SK-N-SH (cell line): ENCODE data around the gene SLC8A2. TPM values are rescaled to one million over a fixed set of nuclear protein-coding genes. Genes with fewer than 3 reads are reported as not detected.

Source experiments
- CTCF ChIA-PET: fragments of 300-600, 350-600 bp; formaldehyde crosslinking; extraction: SDS; loops from one replicate; lab custom pipeline; 2021; lab: Yijun Ruan, JAX
- POLR2A ChIA-PET: fragments of 350-600 bp; sonication (Branson Sonifier 250); formaldehyde crosslinking; extraction: SDS; loops from one replicate; lab custom pipeline; 2020; ENCODE audit warnings: antibody characterized with exemption, inconsistent platforms; lab: Yijun Ruan, JAX
- DNase-seq: peaks from one replicate; pipeline ENCODE4 v3.0.0; 2012
- H2AFZ ChIP-seq: fragments of 200-600 bp; sonication (generic); 2 replicates; pipeline ENCODE4 v1.8.1; 2016; ENCODE audit warnings: antibody characterized with exemption, mild to moderate bottlenecking, low read depth
- H3F3A ChIP-seq: fragments of 200-600 bp; sonication (generic); replicated peaks from 2 replicates; pipeline ENCODE3; 2016; ENCODE audit warnings: antibody characterized with exemption, mild to moderate bottlenecking; ENCODE audit not compliant: insufficient read depth
- H3K27ac ChIP-seq, 2 experiments: fragments of 200-500 bp in 1 of 2; fragments of 200-600 bp in 1 of 2; sonication (Bioruptor generic) in 1 of 2; sonication (generic), shearing (Covaris generic) in 1 of 2; 2 replicates each; pipeline versions ENCODE4 v1.5.1 to v1.6.1; 2014 to 2016; ENCODE audit warnings: low read depth in 2 of 2, inconsistent platforms in 1 of 2, low read length in 1 of 2, mild to moderate bottlenecking in 1 of 2, mixed read lengths in 1 of 2
- H3K27me3 ChIP-seq: fragments of 200-600 bp; sonication (generic), shearing (Covaris generic); 2 replicates; pipeline ENCODE4 v1.6.1; 2016; ENCODE audit warnings: mixed run types; ENCODE audit not compliant: insufficient read depth
- H3K36me3 ChIP-seq, 2 experiments: fragments of 200-500 bp in 1 of 2; fragments of 200-600 bp in 1 of 2; sonication (Bioruptor generic) in 1 of 2; sonication (generic) in 1 of 2; replicated peaks in 1 of 2; 2 replicates each; pipeline versions ENCODE3 to v1.5.1; 2014 to 2016; ENCODE audit warnings: low read length in 1 of 2, mild to moderate bottlenecking in 1 of 2; ENCODE audit not compliant: insufficient read depth in 2 of 2, control insufficient read depth in 1 of 2
- H3K4me1 ChIP-seq, 2 experiments: fragments of 200-500 bp in 1 of 2; fragments of 200-600 bp in 1 of 2; sonication (Bioruptor generic) in 1 of 2; sonication (generic), shearing (Covaris generic) in 1 of 2; 2 replicates each; pipeline versions ENCODE4 v1.5.1 to v1.6.1; 2014 to 2016; ENCODE audit warnings: low read depth in 1 of 2, low read length in 1 of 2, mixed run types in 1 of 2; ENCODE audit not compliant: insufficient read depth in 2 of 2, control insufficient read depth in 1 of 2
- H3K4me2 ChIP-seq: fragments of 200-600 bp; sonication (generic), shearing (Covaris generic); 2 replicates; pipeline ENCODE4 v1.6.1; 2017; ENCODE audit warnings: mixed run types
- H3K4me3 ChIP-seq, 2 experiments: fragments of 200-500 bp in 1 of 2; fragments of 200-600 bp in 1 of 2; sonication (Bioruptor generic) in 1 of 2; sonication (generic), shearing (Covaris generic) in 1 of 2; 2 replicates each; pipeline versions ENCODE4 v1.5.1 to v1.8.1; 2014 to 2016; ENCODE audit warnings: low read depth in 2 of 2, inconsistent platforms in 1 of 2, low read length in 1 of 2, mild to moderate bottlenecking in 1 of 2, mixed read lengths in 1 of 2, moderate library complexity in 1 of 2
- H3K79me2 ChIP-seq: fragments of 200-600 bp; sonication (generic); 2 replicates; pipeline ENCODE4 v1.8.1; 2017; ENCODE audit warnings: mild to moderate bottlenecking; ENCODE audit not compliant: insufficient read depth
- H3K9ac ChIP-seq: fragments of 200-600 bp; sonication (generic); 2 replicates; pipeline ENCODE4 v1.6.1; 2017; ENCODE audit warnings: mixed run types
- H3K9me2 ChIP-seq: fragments of 200-600 bp; sonication (generic); 2 replicates; pipeline ENCODE4 v1.6.1; 2017; ENCODE audit warnings: mixed run types
- H3K9me3 ChIP-seq: fragments of 200-600 bp; sonication (generic); 2 replicates; pipeline ENCODE4 v1.6.1; 2017; ENCODE audit warnings: mixed run types, mild to moderate bottlenecking, moderate library complexity
- H4K20me1 ChIP-seq: fragments of 200-600 bp; sonication (generic); 2 replicates; pipeline ENCODE4 v1.6.1; 2017; ENCODE audit warnings: mild to moderate bottlenecking, mixed run types; ENCODE audit not compliant: insufficient read depth
- CHD2 ChIP-seq: fragments of 150-350 bp; IDR thresholded peaks from 2 replicates; pipeline ENCODE4 v1.6.1; 2018; ENCODE audit warnings: low read length; ENCODE audit not compliant: partially characterized antibody
- EP300 ChIP-seq, 2 experiments: IDR thresholded peaks; 2 replicates each; pipeline versions ENCODE4 v1.4.0 to v1.6.1; 2012; ENCODE audit warnings: borderline replicate concordance in 1 of 2, low read depth in 1 of 2, low read length in 1 of 2
- EZH2phosphoT487 ChIP-seq: fragments of 200-600 bp; sonication (generic); IDR thresholded peaks from 2 replicates; pipeline ENCODE4 v1.6.1; 2017; ENCODE audit warnings: low read depth, mixed run types, mild to moderate bottlenecking, antibody characterized with exemption, moderate library complexity, borderline replicate concordance
- FOSL2 ChIP-seq: IDR thresholded peaks from 2 replicates; pipeline ENCODE4 v1.4.0; 2012; ENCODE audit warnings: low read depth, mild to moderate bottlenecking, moderate library complexity, borderline replicate concordance
- FOXJ3 ChIP-seq: sonication (generic); formaldehyde crosslinking; IDR thresholded peaks from 2 replicates; pipeline ENCODE4 v1.5.1; 2020; ENCODE audit warnings: mild to moderate bottlenecking, missing genetic modification reagents
- GATA2 ChIP-seq: sonication (generic); formaldehyde crosslinking; IDR thresholded peaks from 2 replicates; pipeline ENCODE4 v1.5.0; 2020; ENCODE audit warnings: mild to moderate bottlenecking, missing genetic modification reagents
- MXI1 ChIP-seq: IDR thresholded peaks from 2 replicates; pipeline ENCODE4 v1.6.1; 2012; ENCODE audit warnings: mild to moderate bottlenecking, low read depth, low read length, improper control_type of control experiment
- POLR2AphosphoS5 ChIP-seq: IDR thresholded peaks from 2 replicates; pipeline ENCODE4 v1.6.1; 2012; ENCODE audit warnings: low read depth, low read length
- RAD21 ChIP-seq: IDR thresholded peaks from 2 replicates; pipeline ENCODE4 v1.6.1; 2012; ENCODE audit warnings: mild to moderate bottlenecking, low read length
- RCOR1 ChIP-seq: fragments of 150-350 bp; IDR thresholded peaks from 2 replicates; pipeline ENCODE4 v1.6.1; 2017; ENCODE audit warnings: antibody characterized with exemption, low read length
- SIN3A ChIP-seq: IDR thresholded peaks from 2 replicates; pipeline ENCODE4 v1.6.1; 2012; ENCODE audit warnings: low read depth, mild to moderate bottlenecking, low read length, moderate library complexity, borderline replicate concordance
- SMC3 ChIP-seq: IDR thresholded peaks from 2 replicates; pipeline ENCODE4 v1.6.1; 2012; ENCODE audit warnings: low read depth, low read length, improper control_type of control experiment
- TEAD4 ChIP-seq: IDR thresholded peaks from 2 replicates; pipeline ENCODE4 v1.4.0; 2012; ENCODE audit warnings: mild to moderate bottlenecking, borderline replicate concordance; ENCODE audit not compliant: insufficient read depth
- WGBS: methylation state at CpG from one replicate; pipeline ENCODE4 v1.1.6; 2017; ENCODE audit warnings: low lambda C conversion rate; 5-methylcytosine and 5-hydroxymethylcytosine counted together
- polyA plus RNA-seq, 3 experiments: library from polyadenylated mRNA; depleted of rRNA; stranded (reverse); fragments of >200 nt; gene quantifications; 2 replicates each; pipeline ENCODE4 v1.2.3, GENCODE V29; 2012
- TF ChIP-seq, protein P1 (sequence below): fragments of 200-600 bp; sonication (generic); IDR thresholded peaks from 2 replicates; pipeline ENCODE4 v1.6.1; 2017; ENCODE audit warnings: antibody characterized with exemption, mild to moderate bottlenecking, moderate library complexity
- TF ChIP-seq, protein P2 (sequence below): IDR thresholded peaks from 2 replicates; pipeline ENCODE4 v1.4.0; 2012; ENCODE audit warnings: low read depth, borderline replicate concordance

The SLC8A2 gene
- polyA plus RNA-seq, 1 of the 3 experiments (the other 2 are of a cell fraction): 0.58 TPM

DNA sequence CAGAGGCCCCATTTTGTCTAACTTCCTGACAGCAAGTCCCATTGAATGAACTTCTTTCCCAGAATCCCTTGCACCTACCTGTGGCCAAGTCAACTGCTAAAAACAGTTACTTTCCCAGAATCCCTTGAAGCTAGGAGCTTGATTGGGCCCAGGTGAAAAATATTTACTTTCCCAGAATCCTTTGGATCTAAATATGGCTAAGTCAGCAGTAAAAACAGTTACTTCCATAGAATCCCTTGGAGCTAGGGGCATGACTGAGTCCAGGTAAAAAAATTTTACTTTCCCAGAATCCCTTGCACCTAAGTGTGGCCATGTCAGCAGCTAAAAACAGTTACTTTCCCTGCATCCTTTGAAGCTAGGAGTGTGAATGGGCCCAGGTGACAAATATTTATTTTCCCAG lies 39.2 kb downstream of the SLC8A2 start:
- Histone ChIP-seq H3K36me3 (no peaks in the 10 kb centered on the region), H4K20me1 (no peaks in the 10 kb centered on the region), H3K9ac (no peak overlapping the region), H3K9me2 (no peaks in the 10 kb centered on the region), H3K4me2 (no peak overlapping the region), H3K27ac (no peak overlapping the region), H3K79me2 (no peaks in the 10 kb centered on the region), H3K4me3 (no peak overlapping the region), H2AFZ (no peak overlapping the region), H3K27me3 (no peaks in the 10 kb centered on the region), H3F3A (peaks cover 6% of the 10 kb centered on the region), H3K4me1 (peaks cover 4 to 10% of the 10 kb centered on the region in 2 experiments; a peak in 2 of 4 replicates), H3K9me3 (no peaks in the 10 kb centered on the region)
- TF ChIP-seq RCOR1 (no peak), TEAD4 (no peak), RAD21 (no peak), SIN3A (no peak), EP300 (IDR thresholded peaks at IDR 0.05; ENCODE audit: borderline replicate concordance in 1 of 2, low read depth in 1 of 2, low read length in 1 of 2) (no peak), EZH2phosphoT487 (no peak), FOXJ3 (CRISPR knock-in tag) (no peak)
- TF ChIP-seq, protein P1, sequence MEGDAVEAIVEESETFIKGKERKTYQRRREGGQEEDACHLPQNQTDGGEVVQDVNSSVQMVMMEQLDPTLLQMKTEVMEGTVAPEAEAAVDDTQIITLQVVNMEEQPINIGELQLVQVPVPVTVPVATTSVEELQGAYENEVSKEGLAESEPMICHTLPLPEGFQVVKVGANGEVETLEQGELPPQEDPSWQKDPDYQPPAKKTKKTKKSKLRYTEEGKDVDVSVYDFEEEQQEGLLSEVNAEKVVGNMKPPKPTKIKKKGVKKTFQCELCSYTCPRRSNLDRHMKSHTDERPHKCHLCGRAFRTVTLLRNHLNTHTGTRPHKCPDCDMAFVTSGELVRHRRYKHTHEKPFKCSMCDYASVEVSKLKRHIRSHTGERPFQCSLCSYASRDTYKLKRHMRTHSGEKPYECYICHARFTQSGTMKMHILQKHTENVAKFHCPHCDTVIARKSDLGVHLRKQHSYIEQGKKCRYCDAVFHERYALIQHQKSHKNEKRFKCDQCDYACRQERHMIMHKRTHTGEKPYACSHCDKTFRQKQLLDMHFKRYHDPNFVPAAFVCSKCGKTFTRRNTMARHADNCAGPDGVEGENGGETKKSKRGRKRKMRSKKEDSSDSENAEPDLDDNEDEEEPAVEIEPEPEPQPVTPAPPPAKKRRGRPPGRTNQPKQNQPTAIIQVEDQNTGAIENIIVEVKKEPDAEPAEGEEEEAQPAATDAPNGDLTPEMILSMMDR: no peak
- ChIA-PET CTCF (interaction anchor here (0.7 to 9.3 kb wide), 10 partner anchors 15 to 274 kb away, joined by 3 to 168 read pairs (median 8); partner anchors contain the start of genes KPTN and NAPA), POLR2A (no interaction called here)
- DNase-seq: no peak

DNA sequence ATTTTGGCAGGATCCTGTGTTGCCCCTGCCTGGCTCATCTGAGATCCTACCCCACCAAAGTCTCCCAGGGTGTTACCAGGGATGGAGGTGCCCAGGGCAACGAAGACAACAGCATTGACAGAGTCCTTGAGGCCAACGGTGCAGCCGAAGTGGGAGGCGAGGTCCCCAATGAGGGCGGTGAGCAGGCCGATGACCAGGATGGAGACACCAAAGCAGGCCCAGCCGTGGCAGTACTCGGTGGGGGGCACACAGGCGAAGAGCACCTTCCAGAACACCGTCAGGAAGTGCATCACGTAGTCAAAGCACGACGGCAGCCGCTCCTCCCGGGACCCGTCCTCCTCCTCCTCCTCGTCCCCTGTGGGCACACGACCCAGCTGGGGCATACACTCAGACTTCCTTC lies 39.6 kb downstream of the SLC8A2 start:
- H3K27ac ChIP-seq: no peak overlapping the region
- WGBS: 89% methylated on average over 18 of the region's 18 CpGs
- H3K4me2 ChIP-seq: no peak overlapping the region
- H3K4me1 ChIP-seq: peaks cover 4 to 12% of the 10 kb centered on the region in 2 experiments; a peak in 2 of 4 replicates
- no peak for DNase-seq
- no peaks in the 10 kb centered on the region for H3K9me3 ChIP-seq
- no peaks in the 10 kb centered on the region for H3K79me2 ChIP-seq
- no peaks in the 10 kb centered on the region for H4K20me1 ChIP-seq
- TF ChIP-seq SMC3 (no peak), EP300 (IDR thresholded peaks at IDR 0.05; ENCODE audit: borderline replicate concordance in 1 of 2, low read depth in 1 of 2, low read length in 1 of 2) (no peak), MXI1 (no peak), FOSL2 (no peak), POLR2AphosphoS5 (no peak), FOXJ3 (CRISPR knock-in tag) (no peak), GATA2 (CRISPR knock-in tag) (no peak), CHD2 (no peak)
- TF ChIP-seq, protein P2, sequence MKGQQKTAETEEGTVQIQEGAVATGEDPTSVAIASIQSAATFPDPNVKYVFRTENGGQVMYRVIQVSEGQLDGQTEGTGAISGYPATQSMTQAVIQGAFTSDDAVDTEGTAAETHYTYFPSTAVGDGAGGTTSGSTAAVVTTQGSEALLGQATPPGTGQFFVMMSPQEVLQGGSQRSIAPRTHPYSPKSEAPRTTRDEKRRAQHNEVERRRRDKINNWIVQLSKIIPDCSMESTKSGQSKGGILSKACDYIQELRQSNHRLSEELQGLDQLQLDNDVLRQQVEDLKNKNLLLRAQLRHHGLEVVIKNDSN: no peak
- no peak overlapping the region for H3K4me3 ChIP-seq
- H2AFZ ChIP-seq: no peak overlapping the region
- ChIA-PET POLR2A (no interaction called here), CTCF (interaction anchor here (0.7 to 9.3 kb wide), 9 partner anchors 15 to 274 kb away, joined by 3 to 168 read pairs (median 10); partner anchors contain the start of genes KPTN and NAPA)
- H3K9me2 ChIP-seq: no peaks in the 10 kb centered on the region
- no peak overlapping the region for H3K9ac ChIP-seq
- H3K27me3 ChIP-seq: no peaks in the 10 kb centered on the region
- peaks cover 10% of the 10 kb centered on the region for H3F3A ChIP-seq
- no peaks in the 10 kb centered on the region for H3K36me3 ChIP-seq
